GM21528 (cell line): ENCODE results near the gene MPG.

ENCODE experiments used
- ATAC-seq: cut with Tn5 transposase; IDR thresholded peaks from one replicate; pipeline ENCODE4 v1.9.1; 2021; ENCODE audit warnings: mild to moderate bottlenecking, moderate library complexity; ENCODE audit not compliant: unreplicated experiment, low FRiP score

Gene MPG

GRCh38 chr16:79151-80054, 1.4 kb downstream of the MPG start:
- no peak for ATAC-seq

GRCh38 chr16:83060-83603, 5.1 kb downstream of the MPG start:
- no peak for ATAC-seq

GRCh38 chr16:83781-84615, 6.0 kb downstream of the MPG start:
- no peak for ATAC-seq

GRCh38 chr16:84718-85406, 6.8 kb downstream of the MPG start:
- peak; percentile 53 for ATAC-seq

GRCh38 chr16:85407-85782, 7.4 kb downstream of the MPG start:
- ATAC-seq = no peak

- no peak for ATAC-seq
Observed at GRCh38 chr16:85865-86264, 7.8 kb downstream of the MPG start.

GRCh38 chr16:86483-86952, 8.5 kb downstream of the MPG start:
- ATAC-seq = no peak

- ATAC-seq = no peak
Observed at GRCh38 chr16:88613-89012, 10.6 kb downstream of the MPG start.

GRCh38 chr16:89391-90302, 11.6 kb downstream of the MPG start:
- ATAC-seq = no peak

GRCh38 chr16:91484-91883, 13.5 kb downstream of the MPG start:
- ATAC-seq = no peak

GRCh38 chr16:92431-93339, 14.7 kb downstream of the MPG start:
- no peak for ATAC-seq

- ATAC-seq = no peak
Observed at GRCh38 chr16:94918-95265, 16.9 kb downstream of the MPG start.

- no peak for ATAC-seq
Observed at GRCh38 chr16:96935-97381, 18.9 kb downstream of the MPG start.

GRCh38 chr16:97822-98221, 19.8 kb downstream of the MPG start:
- ATAC-seq = no peak

- ATAC-seq = no peak
Observed at GRCh38 chr16:100989-101388, 23.0 kb downstream of the MPG start.

GRCh38 chr16:101586-101985, 23.6 kb downstream of the MPG start:
- ATAC-seq = no peak

- ATAC-seq = no peak
Observed at GRCh38 chr16:102060-102855, 24.2 kb downstream of the MPG start.

- ATAC-seq = no peak
Observed at GRCh38 chr16:104355-104754, 26.3 kb downstream of the MPG start.
